ENCODE measurements around the gene CCDC116.

- no peak for TF ChIP-seq CTCF (IDR thresholded peaks at IDR 0.05; ENCODE audit: poor library complexity)
- TF ChIP-seq EZH2phosphoT487 (IDR thresholded peaks at IDR 0.05; ENCODE audit: low read depth, severe bottlenecking, unreplicated experiment): no peak
- TF ChIP-seq EZH2 (IDR thresholded peaks at IDR 0.05; ENCODE audit: borderline replicate concordance): no peak
Measured at GRCh38 chr22:21587803-21588611, 44.6 kb upstream of the CCDC116 start.

Measured in hepatocyte (in vitro differentiated cells).